Suprapubic skin (tissue), 4 donors: ENCODE measurements around the gene MAST4.

Experiments used
- POLR2A ChIP-seq, 2 donors: fragments of 450-650 bp; IDR thresholded peaks; one replicate each; pipeline ENCODE4 v1.6.1; 2017; ENCODE audit warnings: antibody characterized with exemption in 2 of 2, mild to moderate bottlenecking in 2 of 2, moderate library complexity in 2 of 2
- POLR2AphosphoS5 ChIP-seq, 3 donors: sonication (generic); formaldehyde crosslinking; IDR thresholded peaks; one replicate each; pipeline ENCODE4 v1.6.1; 2017; ENCODE audit warnings: antibody characterized with exemption in 3 of 3
- TF ChIP-seq, protein P1 (sequence below), 2 donors: fragments of 200-600 bp in 1 of 2; fragments of 450-650 bp in 1 of 2; sonication (generic) in 1 of 2; IDR thresholded peaks; one replicate each; pipeline ENCODE4 v1.5.1; 2016 to 2019; ENCODE audit warnings: antibody characterized with exemption in 2 of 2, mild to moderate bottlenecking in 1 of 2, moderate library complexity in 1 of 2

DNA sequence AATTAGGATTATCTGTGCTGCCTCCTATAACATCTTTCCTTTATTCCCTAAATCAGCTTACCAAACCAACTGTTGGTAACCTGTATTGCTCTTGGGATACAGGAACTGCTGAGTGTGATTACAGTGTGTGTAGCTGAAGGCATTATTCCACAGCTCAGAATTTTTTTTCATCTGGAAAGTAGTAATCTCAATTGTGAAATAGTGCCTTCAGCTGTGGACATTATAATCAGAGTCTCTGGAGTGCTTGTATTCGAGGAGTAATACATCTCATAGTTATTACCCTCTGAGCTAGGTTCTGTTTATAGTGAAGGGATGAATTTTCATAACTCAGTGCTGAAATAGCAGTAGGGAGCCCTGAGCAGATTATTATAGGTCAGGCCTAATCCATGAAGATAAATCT, 199.5 kb downstream of the MAST4 start:
- TF ChIP-seq, protein P1, sequence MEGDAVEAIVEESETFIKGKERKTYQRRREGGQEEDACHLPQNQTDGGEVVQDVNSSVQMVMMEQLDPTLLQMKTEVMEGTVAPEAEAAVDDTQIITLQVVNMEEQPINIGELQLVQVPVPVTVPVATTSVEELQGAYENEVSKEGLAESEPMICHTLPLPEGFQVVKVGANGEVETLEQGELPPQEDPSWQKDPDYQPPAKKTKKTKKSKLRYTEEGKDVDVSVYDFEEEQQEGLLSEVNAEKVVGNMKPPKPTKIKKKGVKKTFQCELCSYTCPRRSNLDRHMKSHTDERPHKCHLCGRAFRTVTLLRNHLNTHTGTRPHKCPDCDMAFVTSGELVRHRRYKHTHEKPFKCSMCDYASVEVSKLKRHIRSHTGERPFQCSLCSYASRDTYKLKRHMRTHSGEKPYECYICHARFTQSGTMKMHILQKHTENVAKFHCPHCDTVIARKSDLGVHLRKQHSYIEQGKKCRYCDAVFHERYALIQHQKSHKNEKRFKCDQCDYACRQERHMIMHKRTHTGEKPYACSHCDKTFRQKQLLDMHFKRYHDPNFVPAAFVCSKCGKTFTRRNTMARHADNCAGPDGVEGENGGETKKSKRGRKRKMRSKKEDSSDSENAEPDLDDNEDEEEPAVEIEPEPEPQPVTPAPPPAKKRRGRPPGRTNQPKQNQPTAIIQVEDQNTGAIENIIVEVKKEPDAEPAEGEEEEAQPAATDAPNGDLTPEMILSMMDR (IDR thresholded peaks at IDR 0.05), result no peak
- TF ChIP-seq POLR2AphosphoS5 (IDR thresholded peaks at IDR 0.05) (no peak), POLR2A (IDR thresholded peaks at IDR 0.05) (no peak)
